ENCODE results near the gene JCHAIN. TPM values are rescaled to one million over a fixed set of nuclear protein-coding genes. Genes with fewer than 3 reads are reported as not detected.

JCHAIN gene
- total RNA-seq: 10 to 100 TPM in 1 of 4 donors, 1 to 10 TPM in 2, not detected in 1; 6.6 to 23.0 (median 6.8) TPM

DNA sequence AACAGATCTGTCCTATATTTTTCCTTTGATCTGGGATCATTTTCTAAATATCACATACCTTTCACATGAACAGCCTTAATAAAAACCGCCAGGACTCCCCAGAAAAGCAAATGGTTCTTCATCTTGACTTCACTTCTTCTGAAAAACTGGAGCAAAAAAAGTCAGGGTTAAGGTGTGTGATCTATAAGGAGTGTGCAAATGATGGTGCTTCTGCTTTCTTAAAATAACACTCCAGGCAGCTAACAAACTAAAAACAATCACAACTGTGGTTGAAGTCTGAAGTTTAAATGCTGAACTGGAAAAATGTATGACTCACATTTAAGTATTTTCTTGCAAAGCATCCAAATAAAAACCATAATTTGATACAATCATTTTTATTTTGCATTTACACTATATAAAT is at the start of gene JCHAIN:
Gene JCHAIN (minus strand): TSS at position 140 of the 400 bp plus-strand sequence. CDS start 18 bp downstream, at position 122.
- TF ChIP-seq, protein P1, sequence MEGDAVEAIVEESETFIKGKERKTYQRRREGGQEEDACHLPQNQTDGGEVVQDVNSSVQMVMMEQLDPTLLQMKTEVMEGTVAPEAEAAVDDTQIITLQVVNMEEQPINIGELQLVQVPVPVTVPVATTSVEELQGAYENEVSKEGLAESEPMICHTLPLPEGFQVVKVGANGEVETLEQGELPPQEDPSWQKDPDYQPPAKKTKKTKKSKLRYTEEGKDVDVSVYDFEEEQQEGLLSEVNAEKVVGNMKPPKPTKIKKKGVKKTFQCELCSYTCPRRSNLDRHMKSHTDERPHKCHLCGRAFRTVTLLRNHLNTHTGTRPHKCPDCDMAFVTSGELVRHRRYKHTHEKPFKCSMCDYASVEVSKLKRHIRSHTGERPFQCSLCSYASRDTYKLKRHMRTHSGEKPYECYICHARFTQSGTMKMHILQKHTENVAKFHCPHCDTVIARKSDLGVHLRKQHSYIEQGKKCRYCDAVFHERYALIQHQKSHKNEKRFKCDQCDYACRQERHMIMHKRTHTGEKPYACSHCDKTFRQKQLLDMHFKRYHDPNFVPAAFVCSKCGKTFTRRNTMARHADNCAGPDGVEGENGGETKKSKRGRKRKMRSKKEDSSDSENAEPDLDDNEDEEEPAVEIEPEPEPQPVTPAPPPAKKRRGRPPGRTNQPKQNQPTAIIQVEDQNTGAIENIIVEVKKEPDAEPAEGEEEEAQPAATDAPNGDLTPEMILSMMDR (IDR thresholded peaks at IDR 0.05; ENCODE audit: low read depth): no peak

DNA sequence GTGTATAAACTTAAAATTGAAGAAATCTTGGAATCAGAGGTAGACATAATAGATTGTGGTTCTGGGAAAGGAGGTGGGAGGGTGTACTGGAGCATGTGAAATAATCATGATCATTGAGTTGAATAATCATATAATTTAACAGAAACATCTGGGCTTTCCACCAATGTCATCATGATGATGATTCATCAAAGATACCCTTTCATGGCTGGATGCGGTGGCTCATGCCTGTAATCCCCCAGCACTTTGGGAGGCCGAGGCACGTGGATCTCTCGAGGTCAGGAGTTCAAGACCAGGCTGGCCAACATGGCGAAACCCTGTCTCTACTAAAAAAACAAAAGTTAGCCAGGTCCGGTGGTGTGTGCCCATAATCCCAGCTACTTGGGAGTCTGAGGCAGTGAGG is 48.8 kb upstream of the JCHAIN start:
- TF ChIP-seq, protein P1 (IDR thresholded peaks at IDR 0.05; ENCODE audit: low read depth): no peak

DNA sequence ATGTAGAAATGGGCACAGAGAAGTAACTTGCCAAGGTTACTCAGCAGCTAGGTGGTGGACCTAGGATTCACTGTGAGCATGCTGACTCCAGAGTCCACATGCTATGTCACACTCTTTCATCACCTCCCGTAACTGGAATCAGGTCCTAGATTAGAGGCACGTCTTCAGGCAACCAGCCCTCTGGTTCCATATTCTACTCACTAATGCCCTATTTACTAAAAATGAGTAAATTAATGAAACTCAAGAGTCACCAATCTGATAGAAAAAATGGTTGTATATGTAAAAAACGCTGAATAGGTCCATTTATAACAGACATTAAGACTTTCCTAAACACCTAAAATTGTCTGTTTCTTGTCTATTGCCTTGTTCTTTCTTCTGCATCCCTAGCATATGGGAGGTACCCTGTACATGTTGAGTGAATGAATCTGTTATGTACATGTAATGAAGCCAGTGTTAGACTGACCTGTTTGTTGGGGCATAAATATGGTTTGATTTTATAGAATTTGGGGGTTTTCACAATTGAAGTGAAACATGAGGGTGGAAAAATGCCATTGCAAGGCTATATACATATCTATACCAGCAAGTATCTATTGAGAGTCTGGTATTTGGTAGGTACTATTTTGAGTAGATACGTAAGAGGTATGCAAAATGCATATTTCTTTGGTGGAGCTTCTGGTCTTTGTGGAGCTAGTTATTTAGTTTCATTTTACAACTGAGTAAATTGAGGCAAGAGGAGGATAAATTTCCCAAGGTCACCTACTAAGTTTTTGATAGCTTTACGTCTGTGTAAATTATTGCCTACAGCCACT is 48.0 kb upstream of the JCHAIN start:
- TF ChIP-seq, protein P1 (IDR thresholded peaks at IDR 0.05; ENCODE audit: low read depth): no peak

DNA sequence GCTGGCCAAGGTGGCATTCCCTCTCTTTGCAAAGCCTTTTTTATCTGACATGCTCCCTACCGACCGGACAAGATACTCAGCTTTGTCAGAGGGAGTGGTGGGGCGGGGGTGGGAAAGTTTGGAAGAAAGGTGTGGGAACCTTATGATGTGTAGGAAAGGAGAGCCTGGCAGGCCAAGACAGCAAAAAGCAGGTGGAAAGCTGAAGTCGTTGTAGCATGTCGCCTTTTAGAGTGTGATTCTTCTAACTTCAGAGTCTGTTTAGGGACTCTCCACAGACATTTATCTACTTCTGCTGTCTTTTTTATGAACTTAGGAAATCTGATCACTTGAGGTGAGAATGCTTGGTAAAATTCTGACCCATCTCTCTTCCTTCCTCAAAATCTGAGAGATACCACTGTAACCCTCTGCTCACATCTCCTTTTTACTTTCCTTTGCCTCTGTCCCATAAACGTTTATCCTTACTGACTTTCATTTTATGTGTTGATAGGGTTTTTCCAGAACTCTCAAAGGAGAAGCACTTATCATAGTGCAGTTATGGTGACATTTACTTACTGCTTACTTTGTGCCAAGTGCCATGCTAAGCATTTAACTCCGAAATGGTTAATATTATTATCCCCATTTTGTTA is 47.3 kb upstream of the JCHAIN start:
- TF ChIP-seq, protein P1 (IDR thresholded peaks at IDR 0.05; ENCODE audit: low read depth): no peak

GRCh38 chr4:70712604-70713452 is 46.5 kb upstream of the JCHAIN start:
- TF ChIP-seq, protein P1 (IDR thresholded peaks at IDR 0.05; ENCODE audit: low read depth): no peak

- TF ChIP-seq, protein P1 (IDR thresholded peaks at IDR 0.05; ENCODE audit: low read depth): no peak
These were observed 45.8 kb upstream of the JCHAIN start for GRCh38 chr4:70712150-70712549.

All from subcutaneous adipose tissue (tissue), 4 donors.